Fibroblast of villous mesenchyme (primary cell): Measurements from ENCODE around the gene CD302. TPM values are rescaled to one million over a fixed set of nuclear protein-coding genes. Genes with fewer than 3 reads are reported as not detected.
"Not testable (repeated sequence)": the region's sequence is repeated elsewhere in the genome, so short reads cannot be mapped to it uniquely, and the experiment has no call there.

Experiments used
- DNase-seq: peaks from one replicate; pipeline ENCODE4 v3.0.0-alpha.2; 2010; ENCODE audit warnings: low read depth
- H3K4me3 ChIP-seq: 2 replicates; pipeline ENCODE4 v1.5.1; 2011; ENCODE audit warnings: low read depth, mild to moderate bottlenecking, low read length
- CTCF ChIP-seq: IDR thresholded peaks from 2 replicates; pipeline ENCODE4 v1.5.1; 2012; ENCODE audit warnings: low read depth, mild to moderate bottlenecking, low read length; ENCODE audit not compliant: insufficient read depth
- total RNA-seq: library from RNA; depleted of rRNA; stranded (reverse); fragments of >200 nt; gene quantifications from 2 replicates; pipeline ENCODE4 v1.2.3, GENCODE V29; 2012

The CD302 gene
- total RNA-seq, 1 donor, result 13.4 TPM

- no peak overlapping the region for H3K4me3 ChIP-seq
- TF ChIP-seq CTCF, result peak; percentile 39
- DNase-seq, result peak; percentile 52
Observed at GRCh38 chr2:159755788-159756187, 42.2 kb downstream of the CD302 start.

GRCh38 chr2:159755014-159755413 is 43.0 kb downstream of the CD302 start:
- TF ChIP-seq CTCF, result no peak
- DNase-seq, result no peak
- H3K4me3 ChIP-seq, result no peak overlapping the region

- no peak overlapping the region for H3K4me3 ChIP-seq
- no peak for DNase-seq
- TF ChIP-seq CTCF, result no peak
Observed at GRCh38 chr2:159753797-159754196, 44.2 kb downstream of the CD302 start.

- no peak for TF ChIP-seq CTCF
- no peak overlapping the region for H3K4me3 ChIP-seq
- no peak for DNase-seq
Observed at GRCh38 chr2:159750873-159751272, 47.1 kb downstream of the CD302 start.

- no peak for TF ChIP-seq CTCF
- H3K4me3 ChIP-seq, result no peak overlapping the region
- DNase-seq, result no peak
Observed at GRCh38 chr2:159748089-159748488, 49.9 kb downstream of the CD302 start.

- not testable (repeated sequence) for H3K4me3 ChIP-seq, DNase-seq
Observed at GRCh38 chr2:159745237-159745636, 52.8 kb downstream of the CD302 start.

GRCh38 chr2:159744363-159744762 is 53.6 kb downstream of the CD302 start:
- peak; percentile 36 for DNase-seq
- no peak overlapping the region for H3K4me3 ChIP-seq
- TF ChIP-seq CTCF, result no peak
